Transverse colon (tissue), 3 donors: ENCODE results near the gene TSPAN5.

Experiments
- POLR2A ChIP-seq: fragments of 450-650 bp; IDR thresholded peaks from one replicate; pipeline ENCODE4 v1.6.1; 2016; ENCODE audit warnings: antibody characterized with exemption, mild to moderate bottlenecking, moderate library complexity
- TF ChIP-seq, protein P1 (sequence below), 5 experiments: fragments of 200-600 bp in 3 of 5; fragments of 450-650 bp in 2 of 5; sonication (generic) in 3 of 5; IDR thresholded peaks; 1 replicate in 2 of 5; 2 replicates in 3 of 5; pipeline ENCODE4 v1.5.1; 2016 to 2017; ENCODE audit warnings: antibody characterized with exemption in 5 of 5, inconsistent platforms in 3 of 5, mild to moderate bottlenecking in 2 of 5, moderate library complexity in 1 of 5

DNA sequence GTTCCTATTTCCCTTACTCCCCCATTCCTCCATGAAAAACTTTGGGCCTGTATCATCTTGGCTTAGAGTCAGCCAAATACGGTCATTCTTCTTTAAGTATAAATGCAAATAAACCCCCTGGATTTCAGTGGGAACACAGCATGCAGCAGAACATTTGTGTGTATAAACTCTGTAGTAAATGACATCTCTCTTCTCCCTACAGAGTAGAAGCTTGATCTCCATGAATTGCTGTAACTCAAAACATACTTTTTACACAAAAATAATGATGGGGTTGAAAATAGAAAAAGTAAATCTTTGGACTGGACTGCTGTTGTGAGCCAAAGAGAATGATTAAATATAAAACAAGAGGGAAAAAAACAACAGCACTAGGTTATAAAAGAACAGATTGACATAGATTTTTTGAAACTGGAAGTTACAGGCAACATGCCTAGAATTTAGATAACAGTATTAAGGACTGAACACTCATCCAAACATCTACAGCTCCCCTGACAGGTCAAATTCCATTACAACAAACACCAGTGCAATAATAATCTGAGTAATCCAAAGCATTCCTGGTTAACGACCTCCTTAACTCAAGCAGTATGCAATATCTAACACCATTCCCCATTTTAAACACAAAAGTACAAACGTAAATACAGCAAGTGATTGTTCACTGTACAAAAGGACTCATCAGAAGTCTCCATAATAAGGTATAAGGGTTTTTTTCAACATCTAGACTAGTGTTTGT lies 30.7 kb downstream of the TSPAN5 start:
- TF ChIP-seq, protein P1, sequence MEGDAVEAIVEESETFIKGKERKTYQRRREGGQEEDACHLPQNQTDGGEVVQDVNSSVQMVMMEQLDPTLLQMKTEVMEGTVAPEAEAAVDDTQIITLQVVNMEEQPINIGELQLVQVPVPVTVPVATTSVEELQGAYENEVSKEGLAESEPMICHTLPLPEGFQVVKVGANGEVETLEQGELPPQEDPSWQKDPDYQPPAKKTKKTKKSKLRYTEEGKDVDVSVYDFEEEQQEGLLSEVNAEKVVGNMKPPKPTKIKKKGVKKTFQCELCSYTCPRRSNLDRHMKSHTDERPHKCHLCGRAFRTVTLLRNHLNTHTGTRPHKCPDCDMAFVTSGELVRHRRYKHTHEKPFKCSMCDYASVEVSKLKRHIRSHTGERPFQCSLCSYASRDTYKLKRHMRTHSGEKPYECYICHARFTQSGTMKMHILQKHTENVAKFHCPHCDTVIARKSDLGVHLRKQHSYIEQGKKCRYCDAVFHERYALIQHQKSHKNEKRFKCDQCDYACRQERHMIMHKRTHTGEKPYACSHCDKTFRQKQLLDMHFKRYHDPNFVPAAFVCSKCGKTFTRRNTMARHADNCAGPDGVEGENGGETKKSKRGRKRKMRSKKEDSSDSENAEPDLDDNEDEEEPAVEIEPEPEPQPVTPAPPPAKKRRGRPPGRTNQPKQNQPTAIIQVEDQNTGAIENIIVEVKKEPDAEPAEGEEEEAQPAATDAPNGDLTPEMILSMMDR (IDR thresholded peaks at IDR 0.05): no peak
- TF ChIP-seq POLR2A: no peak
